GM19043 (cell line): ENCODE measurements around the gene KCNJ16.

Experiments
- ATAC-seq: cut with Tn5 transposase; IDR thresholded peaks from one replicate; pipeline ENCODE4 v1.9.1; 2021; ENCODE audit warnings: low read depth; ENCODE audit not compliant: unreplicated experiment

KCNJ16 gene

GRCh38 chr17:70067134-70067533 is 7.9 kb upstream of the KCNJ16 start:
- ATAC-seq, result no peak

GRCh38 chr17:70070305-70071027 is 4.6 kb upstream of the KCNJ16 start:
- no peak for ATAC-seq

GRCh38 chr17:70071127-70071526 is 3.9 kb upstream of the KCNJ16 start:
- no peak for ATAC-seq

- ATAC-seq, result no peak
Observed at GRCh38 chr17:70071620-70072019, 3.4 kb upstream of the KCNJ16 start.

- no peak for ATAC-seq
Observed at GRCh38 chr17:70072546-70073309, 2.3 kb upstream of the KCNJ16 start.

GRCh38 chr17:70073310-70073709 is 1.7 kb upstream of the KCNJ16 start:
- ATAC-seq, result no peak

- ATAC-seq, result no peak
Observed at GRCh38 chr17:70073799-70074198, 1.2 kb upstream of the KCNJ16 start.

- no peak for ATAC-seq
Observed at GRCh38 chr17:70074236-70074830, 692 bp upstream of the KCNJ16 start.

- no peak for ATAC-seq
Observed at GRCh38 chr17:70076189-70076588, 1.2 kb downstream of the KCNJ16 start.

- ATAC-seq, result no peak
Observed at GRCh38 chr17:70076831-70077230, 1.8 kb downstream of the KCNJ16 start.

- no peak for ATAC-seq
Observed at GRCh38 chr17:70078549-70078948, 3.5 kb downstream of the KCNJ16 start.

GRCh38 chr17:70078994-70079531 is 4.0 kb downstream of the KCNJ16 start:
- ATAC-seq, result no peak

GRCh38 chr17:70080541-70081347 is 5.7 kb downstream of the KCNJ16 start:
- no peak for ATAC-seq

GRCh38 chr17:70081885-70082284 is 6.9 kb downstream of the KCNJ16 start:
- ATAC-seq, result no peak

GRCh38 chr17:70084476-70084875 is 9.5 kb downstream of the KCNJ16 start:
- no peak for ATAC-seq

- no peak for ATAC-seq
Observed at GRCh38 chr17:70086516-70086915, 11.5 kb downstream of the KCNJ16 start.

- no peak for ATAC-seq
Observed at GRCh38 chr17:70089513-70090148, 14.6 kb downstream of the KCNJ16 start.

- ATAC-seq, result no peak
Observed at GRCh38 chr17:70091005-70091568, 16.1 kb downstream of the KCNJ16 start.

- no peak for ATAC-seq
Observed at GRCh38 chr17:70091696-70092095, 16.7 kb downstream of the KCNJ16 start.

- no peak for ATAC-seq
Observed at GRCh38 chr17:70093163-70093562, 18.1 kb downstream of the KCNJ16 start.
